HG03342 (cell line): Measurements from ENCODE around the gene LPIN2.

Experiments used
- ATAC-seq: cut with Tn5 transposase; IDR thresholded peaks from one replicate; pipeline ENCODE4 v1.9.1; 2021; ENCODE audit warnings: mild to moderate bottlenecking, moderate library complexity; ENCODE audit not compliant: unreplicated experiment

Gene LPIN2

DNA sequence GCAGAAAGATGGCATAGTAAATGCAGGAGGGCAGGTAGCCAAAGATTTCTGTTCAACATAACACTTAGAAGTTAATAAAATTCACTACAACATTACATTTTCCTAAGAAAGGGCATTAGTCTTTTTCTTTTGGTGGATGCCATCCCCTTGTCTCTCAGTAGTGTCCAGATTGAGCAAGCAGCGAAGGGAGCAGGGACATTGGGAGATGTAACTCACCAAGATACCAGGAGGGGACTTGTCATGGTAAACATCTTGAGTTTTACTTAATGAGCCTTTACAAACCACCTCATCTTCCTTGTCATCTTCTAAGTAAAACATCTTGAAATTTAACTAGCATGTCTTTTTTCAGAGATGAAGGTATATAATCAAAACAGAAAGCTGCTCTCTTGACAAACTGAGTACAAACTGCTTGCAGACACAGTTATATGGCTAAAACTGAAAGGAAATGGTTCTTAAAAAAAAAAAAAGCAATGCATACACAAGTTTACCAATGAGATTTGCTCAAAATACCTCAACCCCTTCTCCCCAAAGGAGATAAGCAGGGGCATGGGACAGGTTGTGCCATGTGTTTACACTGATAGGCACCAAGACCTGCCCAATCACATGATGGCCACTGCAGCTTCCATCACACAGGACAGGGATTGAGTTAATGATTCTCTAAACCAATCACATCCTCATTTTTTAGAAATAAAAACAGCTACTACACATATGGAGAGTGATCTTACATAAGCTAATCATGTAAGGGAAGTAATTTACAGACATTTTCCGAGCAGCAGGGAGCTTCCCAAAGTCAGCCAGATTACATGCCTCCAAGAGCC lies 30.3 kb downstream of the LPIN2 start:
- no peak for ATAC-seq

DNA sequence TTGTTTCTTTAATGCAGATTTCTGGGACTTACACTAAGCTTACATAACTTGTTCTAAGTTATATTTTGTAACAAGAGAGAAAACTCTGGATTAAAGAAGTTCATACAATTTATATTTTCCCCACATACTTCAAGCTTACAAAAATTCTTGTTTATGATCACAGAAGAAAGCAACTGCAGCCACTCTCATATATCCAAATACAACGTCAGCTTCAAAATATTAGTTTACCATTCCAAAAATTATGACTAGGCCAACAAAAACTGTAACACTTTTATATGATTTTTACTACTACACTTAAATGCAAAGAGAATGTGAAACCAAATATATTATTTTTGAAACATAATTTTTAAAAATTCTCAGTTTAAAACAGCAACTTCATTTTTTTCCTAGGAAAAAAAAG lies 30.9 kb downstream of the LPIN2 start:
- no peak for ATAC-seq

DNA sequence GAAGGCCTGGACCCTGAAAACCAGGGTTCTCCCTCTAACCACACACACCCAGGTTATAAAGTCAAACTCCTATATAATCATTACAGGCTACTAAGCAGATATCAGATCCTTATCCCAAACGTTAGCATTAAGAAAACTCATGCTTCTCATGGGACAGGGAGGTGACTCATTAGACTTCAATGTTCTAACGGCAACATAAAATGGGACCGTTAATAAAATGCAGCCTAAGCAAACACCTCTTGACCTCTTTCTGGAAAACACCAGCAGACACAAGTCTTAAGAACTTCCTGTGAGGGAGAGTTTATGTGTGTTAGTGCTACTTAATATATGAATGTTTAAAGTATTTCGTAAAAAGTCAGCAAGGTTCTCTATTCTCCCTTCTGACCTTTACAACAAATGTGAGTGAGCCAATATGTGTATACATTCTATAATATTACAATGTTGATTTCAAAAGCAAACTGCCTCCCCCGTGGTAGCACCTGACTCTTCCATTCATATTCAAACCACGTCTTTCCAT lies 31.7 kb downstream of the LPIN2 start:
- no peak for ATAC-seq

DNA sequence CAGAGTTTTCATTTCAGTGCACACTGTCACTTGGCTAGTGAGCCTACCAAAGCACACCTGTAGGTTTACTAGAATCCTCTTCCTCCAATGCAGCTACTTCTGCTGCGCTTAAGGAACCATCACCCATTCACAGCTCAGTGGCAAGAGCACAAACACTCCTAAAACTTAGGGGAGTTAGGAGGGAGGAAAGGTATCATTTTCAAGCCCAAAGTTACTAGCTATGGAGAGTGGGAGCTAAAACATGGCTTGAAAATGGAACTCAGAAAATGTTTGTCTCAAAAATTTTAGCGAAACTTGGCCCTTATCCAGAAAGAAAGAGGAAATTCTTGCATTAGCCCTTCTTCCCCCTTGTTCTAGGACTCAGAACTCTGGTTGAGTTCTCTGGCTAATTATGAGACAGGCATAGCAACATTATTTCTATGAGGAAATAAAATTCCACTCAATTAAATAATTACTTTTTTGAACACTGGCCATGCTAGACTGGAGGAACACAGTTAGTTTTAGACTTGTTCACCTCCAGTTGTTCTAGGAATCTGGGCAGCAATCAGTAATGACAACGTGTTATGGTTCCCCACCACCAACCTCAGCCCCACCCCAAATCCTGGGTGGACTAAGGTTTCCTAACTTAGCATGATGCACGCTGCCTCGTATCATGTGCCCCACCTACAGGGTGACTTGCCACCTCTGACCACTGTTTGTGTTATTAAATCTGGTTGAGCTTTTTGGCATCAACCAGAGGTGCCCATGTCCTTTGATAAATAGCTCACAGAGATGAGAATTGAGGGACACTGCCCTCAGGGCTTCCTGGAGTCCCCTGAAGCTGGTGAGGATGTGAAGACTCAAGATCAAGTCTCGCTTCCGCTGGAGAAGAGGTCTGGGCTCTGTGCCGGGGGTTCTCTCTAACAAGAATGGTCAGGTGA lies 32.8 kb downstream of the LPIN2 start:
- no peak for ATAC-seq

DNA sequence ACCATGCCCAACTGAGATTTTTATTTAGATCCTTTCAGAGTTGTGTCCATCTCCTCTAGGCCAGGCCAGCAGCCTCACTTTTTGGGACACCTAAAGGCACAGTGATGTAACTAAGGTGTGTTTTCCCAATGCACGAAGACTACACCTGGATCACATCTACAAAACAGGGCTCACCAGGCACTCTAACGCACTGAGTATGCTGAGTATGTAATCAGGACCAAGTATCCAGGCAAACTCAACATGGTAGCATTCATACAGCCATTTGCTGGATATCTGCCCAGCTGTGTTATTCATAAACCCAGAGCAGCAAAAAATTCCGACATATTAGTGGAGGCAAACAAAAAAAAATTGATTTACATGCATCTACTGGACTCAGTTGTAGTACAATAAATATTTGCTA lies 33.8 kb downstream of the LPIN2 start:
- ATAC-seq = no peak

DNA sequence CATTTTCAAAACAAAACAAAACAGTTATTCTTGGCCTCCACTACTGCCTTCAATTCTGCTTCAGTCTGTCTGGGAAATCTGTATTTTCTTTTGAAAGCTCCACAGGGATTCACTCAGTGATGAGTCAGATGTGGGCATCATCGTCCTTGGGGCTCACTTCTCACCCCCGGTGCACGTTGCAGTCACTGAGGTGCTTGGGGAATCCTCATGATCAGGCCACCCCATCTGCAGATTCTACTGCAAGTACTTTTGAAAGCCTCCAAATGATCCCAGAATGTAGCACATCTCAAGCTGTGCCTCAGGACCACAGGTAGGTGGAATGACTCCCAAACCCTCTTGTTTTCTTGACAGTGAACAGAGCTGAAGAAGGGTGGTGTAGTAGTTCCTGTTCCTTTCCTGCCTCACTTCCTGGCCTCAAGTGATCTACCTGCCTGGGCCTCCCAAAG lies 34.3 kb downstream of the LPIN2 start:
- no peak for ATAC-seq

DNA sequence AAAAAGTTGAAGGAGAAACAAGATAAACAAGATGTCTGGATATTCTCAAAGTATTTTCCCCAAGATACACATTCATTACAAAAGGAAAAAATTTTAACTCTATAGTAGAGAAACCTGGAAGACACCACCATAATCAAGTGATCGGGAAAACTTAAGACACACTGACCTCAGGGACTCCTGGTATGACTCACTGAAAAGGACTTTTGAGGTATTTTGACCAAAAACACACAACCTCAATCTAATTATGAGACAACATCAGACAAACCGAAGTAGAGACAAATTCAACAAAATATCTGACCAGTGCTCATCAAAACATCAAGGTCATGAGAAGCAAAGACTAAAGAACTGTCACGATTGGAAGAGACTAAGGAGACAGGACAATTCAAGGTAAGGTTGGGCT lies 34.7 kb downstream of the LPIN2 start:
- no peak for ATAC-seq

DNA sequence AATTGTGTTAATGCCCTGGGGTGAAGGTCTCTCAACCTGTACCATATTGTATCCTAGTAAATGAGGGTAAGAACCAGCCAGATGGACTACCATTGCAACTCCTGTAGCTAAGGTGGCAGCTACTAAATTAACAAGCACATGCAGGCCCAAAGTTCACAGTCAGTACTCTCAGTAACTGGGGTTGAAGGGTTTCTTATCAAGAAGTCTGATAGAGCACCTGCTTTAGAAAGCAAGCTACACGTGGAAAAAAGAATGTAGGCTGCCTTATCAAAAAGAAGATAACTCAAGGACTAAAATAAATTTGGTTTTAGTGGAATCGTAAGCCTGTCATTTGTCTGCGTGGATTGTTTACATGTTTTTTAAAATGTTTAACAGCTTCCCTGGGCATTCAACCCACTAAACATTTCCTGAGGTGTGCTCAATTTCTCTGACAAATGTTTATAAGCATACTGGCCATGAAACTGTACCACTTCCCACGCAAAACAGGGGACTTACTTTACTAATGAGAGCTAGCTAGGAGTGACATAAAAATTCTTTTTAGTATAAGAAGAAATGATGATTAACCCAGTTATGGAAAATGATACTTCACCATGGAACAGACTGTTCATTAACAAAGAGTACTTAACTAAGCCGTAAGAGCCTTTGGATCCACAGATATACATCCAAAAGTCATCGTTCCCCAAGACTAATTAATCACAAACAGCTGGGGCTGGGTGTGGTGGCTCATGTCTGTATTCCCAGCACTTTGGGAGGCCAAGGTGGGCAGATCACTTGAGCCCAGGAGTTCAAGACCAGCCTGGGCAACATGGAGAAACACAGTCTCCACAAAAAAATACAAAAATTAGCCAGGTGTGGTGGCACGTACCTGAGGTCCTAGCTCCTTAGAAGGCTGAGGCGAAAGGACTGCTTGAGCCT lies 36.5 kb downstream of the LPIN2 start:
- ATAC-seq = no peak

DNA sequence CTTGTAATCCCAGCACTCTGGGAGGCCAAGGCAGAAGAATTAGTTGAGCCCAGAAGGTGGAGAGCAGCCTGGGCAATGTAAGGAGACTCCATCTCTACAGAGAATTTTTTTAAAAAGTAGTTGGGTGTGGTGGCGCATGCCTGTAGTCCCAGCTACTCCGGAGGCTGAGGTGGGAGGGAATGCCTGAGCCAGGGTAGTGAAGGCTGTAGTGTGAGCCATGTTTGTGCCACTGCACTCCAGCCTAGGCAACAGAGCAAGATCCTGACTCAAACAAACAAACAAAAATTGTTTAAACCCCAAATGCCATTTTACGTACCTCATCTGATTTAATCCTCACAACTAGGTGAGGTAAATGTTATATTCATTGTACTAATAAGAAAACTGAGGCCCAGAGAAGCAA lies 38.2 kb downstream of the LPIN2 start:
- no peak for ATAC-seq

DNA sequence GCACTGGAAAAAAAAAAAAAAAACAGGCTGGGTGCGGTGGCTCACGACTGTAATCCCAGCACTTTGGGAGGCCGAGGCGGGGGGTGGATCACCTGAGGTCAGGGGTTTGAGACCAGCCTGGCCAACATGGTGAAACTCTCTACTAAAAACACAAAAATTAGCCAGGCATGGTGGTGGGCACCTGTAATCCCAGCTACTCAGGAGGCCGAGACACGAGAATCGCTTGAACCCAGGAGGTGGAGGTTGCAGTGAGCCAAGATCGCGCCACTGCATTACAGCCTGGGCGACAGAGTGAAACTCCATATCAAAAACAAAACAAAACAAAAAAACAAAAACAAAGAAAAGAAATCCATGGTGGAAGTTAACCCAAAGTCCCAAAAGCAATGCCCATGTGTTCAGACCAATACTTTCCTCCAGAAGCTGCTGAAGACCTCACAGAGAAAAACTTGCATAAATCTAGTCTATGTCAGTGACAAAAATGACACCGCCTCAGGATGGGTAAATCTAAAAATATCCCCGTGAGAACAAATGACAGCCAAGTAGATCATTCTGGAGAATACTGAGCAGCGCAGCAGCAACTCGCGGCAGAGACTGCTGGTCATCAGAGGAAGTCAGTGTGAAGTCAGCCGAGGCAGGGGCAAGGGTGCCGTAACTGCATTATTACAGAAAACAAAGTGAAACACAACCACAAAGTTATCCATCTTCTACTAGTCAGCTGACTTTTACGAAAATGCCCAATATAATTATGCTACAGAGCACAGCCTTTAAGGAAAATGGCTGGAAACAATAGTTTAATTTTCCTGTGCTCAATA lies 41.0 kb downstream of the LPIN2 start:
- ATAC-seq = peak; percentile 90

DNA sequence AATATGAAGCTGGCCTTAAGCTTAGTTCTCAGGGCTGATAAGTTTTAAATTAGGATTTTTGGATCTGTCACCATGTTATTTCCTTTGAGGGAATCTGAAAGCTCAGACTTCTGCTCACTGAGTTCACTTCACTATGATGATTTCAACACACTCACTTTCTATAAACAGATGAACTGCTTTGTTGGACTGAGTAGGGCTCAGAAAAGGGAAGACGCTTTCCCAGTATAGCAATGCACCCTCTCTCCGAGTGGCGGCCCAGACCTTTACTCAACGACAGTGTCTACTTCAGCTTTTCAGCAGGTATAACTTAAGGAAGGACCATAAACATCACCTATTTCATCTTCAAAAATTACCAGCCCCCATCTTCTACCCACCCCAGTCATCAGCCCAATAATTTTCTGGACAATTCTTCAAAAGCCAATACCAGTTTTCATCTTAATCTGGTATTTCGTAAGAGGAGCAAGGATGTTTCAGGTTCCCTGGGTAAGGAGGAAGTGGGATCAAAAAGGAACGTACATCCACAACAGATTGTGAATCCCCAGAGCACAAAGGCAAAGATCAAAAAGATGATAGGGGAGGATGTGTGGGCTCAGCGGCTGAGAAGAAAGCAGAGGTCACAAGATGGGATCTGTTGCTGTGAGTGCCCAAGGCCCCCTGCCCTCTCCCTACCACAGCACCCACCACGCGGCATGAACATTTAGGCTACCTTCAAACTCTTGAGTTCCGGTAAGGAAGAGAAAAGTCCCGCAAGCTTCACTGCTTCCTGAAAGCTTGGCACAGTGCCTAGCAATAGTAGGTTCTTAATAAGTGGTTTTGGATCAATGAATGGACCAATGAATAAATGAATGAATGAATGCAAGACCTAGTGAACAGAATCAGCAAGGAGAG lies 41.9 kb downstream of the LPIN2 start:
- ATAC-seq = peak; percentile 34

DNA sequence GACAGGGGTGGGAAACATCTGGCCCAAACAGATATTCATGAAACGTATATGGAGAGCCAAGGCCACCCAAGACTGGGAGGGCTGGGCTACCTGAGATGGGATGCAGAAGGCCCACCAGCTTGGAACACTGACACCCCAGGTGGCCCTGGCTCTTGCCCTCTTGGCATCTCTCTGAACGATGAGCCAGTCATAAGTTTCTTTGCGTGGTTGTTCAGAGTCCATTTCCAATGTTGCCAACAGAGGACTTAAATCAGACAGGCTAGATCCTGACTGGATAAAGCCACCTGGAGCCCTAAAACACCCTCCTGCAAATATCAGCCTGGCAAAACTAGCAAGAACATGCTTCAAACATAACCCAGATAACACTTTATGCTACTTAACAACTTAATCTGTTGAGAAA lies 42.6 kb downstream of the LPIN2 start:
- ATAC-seq = no peak

DNA sequence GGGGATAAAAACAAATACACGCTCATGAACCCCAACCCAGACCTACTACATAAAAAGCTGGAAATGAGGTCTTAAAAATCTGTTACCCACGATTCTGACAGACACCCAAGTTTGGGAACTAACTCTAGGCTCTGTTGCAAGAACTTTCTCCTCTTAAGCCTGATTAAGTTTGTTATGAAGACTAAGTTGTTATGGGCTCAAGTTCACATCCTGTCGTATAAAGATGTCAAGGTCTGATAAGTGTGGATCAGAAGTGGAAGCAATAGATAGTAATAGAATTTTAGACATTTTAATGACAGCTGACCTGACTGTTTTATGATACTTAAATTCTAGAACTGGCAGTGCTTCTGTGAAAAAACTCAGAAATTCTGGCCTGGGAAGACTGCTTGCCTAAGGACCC lies 43.2 kb downstream of the LPIN2 start:
- ATAC-seq = no peak

DNA sequence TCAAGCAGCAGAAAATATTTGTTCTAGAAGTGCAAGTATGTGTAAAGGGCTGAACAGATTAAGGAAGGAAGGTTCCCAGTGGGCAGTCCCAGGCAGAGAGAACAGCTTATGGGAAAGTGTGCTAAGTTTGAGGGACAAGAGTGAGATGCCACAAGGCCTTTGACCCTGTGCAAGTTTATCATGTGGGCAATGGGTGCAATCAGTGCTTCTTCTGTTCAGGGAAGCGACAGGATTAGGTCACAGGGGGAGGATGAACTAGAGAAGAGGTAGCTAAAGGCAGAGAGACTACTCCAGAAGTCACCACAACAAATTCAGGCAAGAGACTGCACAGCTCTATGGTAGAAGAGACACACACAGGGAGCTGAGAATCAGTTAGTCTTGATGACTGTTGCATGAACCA lies 44.3 kb downstream of the LPIN2 start:
- no peak for ATAC-seq

DNA sequence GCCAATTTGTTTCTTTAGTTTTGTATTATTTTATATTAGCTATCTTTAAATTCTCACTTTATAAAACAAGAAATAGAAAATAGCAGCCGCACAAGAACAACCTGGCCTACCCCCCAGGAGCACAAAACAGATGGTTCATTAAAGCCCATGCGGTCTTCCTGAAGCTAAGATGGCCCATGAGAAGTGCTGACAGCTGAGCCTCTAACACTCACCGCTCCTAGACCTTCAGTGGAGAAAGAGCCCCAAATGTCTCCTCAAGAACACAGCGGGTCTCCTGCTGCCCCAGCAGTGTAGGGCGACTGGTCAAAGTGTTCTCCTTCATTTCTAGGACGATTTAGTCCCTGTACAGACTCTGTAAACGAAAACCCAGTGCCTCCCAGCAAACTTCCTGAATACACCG lies 45.1 kb downstream of the LPIN2 start:
- no peak for ATAC-seq

DNA sequence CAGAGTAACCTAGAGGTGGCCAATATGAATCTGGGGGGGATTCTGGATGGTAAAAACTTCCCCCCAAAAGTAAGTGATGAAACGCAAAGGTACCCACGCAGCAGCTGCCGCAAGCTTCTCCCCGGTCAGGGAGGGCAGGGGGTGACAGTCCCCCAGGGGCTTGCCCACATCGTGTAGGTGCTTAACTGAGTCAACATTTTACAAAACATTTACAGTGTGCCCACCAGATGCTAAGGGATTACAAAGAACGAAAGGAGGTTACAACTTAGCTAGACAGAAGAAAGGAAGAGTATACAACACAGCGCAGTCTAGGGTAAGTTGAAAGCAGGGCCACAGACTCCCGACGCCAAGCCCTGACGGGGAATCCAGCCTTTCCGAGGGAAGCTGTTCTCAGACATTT lies 45.6 kb downstream of the LPIN2 start:
- no peak for ATAC-seq

DNA sequence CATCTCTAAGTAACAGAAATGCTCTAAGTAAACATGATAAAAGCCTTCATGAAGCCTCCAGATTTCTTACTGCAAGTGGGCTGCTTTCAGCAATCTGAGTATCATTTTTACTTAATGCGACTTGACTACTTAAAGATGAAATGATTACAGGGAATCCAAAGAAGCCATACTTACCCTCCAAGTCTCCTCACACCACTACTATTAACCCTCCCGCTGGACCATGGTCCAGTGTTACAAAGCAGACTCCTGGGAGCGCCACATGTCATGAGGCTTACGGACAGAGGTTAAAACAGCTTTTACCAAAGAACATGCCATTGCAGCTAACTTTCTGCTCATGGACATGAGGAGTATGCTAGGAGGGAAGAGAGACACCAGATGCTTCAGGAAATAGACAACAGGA lies 46.4 kb downstream of the LPIN2 start:
- no peak for ATAC-seq

DNA sequence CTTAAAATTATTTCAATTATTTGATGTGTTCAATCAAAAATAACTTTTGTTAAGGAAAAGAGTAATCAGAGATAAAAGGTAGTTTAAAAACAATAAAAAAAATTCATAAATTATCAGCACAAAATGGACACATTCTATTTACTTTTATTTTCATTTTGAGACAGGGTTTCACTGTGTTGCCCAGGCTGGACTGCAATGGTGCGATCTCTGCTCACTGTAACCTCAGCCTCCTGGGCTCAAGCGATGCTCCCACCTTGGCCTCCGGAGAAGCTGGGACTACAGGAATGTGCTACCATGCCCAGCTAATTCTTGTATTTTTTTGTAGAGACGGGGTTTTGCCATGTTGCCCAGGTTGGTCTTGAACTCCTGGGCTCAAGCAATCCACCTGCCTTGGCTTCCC lies 47.1 kb downstream of the LPIN2 start:
- no peak for ATAC-seq
